T-helper 22 cell (primary cell): ENCODE results near the gene CTAGE8.
"Not testable (repeated sequence)": the region's sequence is repeated elsewhere in the genome, so short reads cannot be mapped to it uniquely, and the experiment has no call there.

Source experiments
- DNase-seq: peaks from one replicate; pipeline ENCODE4 v3.0.0-alpha.2; 2020; ENCODE audit warnings: low read depth

CTAGE8 gene, protein sequence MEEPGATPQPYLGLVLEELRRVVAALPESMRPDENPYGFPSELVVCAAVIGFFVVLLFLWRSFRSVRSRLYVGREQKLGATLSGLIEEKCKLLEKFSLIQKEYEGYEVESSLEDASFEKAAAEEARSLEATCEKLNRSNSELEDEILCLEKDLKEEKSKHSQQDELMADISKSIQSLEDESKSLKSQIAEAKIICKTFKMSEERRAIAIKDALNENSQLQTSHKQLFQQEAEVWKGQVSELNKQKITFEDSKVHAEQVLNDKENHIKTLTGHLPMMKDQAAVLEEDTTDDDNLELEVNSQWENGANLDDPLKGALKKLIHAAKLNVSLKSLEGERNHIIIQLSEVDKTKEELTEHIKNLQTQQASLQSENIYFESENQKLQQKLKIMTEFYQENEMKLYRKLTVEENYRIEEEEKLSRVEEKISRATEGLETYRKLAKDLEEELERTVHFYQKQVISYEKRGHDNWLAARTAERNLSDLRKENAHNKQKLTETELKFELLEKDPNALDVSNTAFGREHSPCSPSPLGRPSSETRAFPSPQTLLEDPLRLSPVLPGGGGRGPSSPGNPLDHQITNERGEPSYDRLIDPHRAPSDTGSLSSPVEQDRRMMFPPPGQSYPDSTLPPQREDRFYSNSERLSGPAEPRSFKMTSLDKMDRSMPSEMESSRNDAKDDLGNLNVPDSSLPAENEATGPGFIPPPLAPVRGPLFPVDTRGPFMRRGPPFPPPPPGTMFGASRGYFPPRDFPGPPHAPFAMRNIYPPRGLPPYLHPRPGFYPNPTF

DNA sequence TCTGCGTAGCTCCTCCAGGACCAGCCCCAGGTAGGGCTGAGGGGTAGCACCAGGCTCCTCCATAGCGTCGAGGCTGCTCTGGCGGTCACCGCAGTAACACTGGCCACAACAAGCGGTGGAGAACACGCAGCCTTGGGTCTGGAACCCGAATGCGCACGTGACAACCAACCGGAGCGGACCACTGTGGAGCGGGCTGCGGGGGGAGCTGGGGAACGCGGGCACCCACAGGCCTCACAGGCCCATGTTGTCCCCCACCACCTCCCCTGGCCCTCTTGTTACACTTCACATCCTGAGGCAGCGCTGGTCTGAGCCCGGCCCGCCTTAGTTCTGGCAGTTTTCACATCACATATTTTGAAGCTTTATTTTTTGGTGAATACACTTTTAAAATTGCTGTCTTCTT lies at the start of gene CTAGE8:
Gene CTAGE8 (minus strand): TSS at position 101 of the 400 bp plus-strand sequence. CDS start 38 bp downstream, at position 63.
- DNase-seq: not testable (repeated sequence)

DNA sequence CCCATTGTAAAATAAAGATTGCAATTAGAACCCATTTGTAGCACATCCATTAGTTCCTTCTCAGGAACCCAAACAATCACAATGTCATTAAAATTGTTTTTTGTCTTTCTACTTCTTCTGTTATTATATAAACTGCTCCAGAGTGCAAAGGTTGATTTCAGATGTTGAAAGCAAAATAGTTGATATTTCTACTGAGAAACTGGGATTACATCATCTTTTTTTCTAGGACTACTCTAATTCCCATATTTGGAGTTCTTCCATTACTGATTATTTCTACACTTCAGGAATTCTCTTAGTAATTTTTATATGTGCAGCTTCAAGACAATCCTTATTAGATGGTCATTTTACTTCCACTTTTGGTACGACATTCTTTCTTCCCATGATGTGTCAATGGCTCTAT lies 48.4 kb upstream of the CTAGE8 start:
- DNase-seq: not testable (repeated sequence)

DNA sequence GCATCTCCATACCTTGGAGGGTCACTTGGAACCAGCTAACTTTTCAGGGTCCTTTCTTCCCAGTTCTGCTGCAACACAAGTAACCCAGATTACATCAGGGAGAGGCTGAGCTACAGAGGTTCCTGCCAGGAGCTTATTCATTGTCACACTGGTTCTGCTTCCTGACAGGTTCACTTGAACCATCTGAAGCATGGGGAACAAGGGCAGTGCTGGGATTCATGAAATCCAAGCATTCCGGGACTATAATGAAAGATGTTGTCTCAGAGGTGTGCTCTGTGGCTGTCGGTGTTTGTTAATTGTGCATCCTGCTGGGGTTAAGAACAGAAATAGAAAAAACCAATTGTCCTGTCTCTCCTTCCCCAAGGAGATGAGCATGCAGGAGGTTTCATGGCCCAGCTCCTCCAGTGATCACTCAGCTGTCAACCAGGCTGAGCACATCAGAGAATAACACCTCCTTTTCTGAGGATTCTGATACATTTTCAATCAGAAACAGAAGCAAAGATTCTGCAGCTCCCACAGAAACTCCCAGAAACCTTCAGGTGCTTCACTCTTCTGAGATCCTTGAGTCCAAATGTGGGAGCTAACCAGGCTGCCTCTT lies 42.9 kb upstream of the CTAGE8 start, which contains the start of gene OR2A1:
Gene OR2A1 (plus strand): TSS at position 548 of the 598 bp plus-strand sequence. CDS start 5,706 bp downstream, outside the sequence.
- not testable (repeated sequence) for DNase-seq

DNA sequence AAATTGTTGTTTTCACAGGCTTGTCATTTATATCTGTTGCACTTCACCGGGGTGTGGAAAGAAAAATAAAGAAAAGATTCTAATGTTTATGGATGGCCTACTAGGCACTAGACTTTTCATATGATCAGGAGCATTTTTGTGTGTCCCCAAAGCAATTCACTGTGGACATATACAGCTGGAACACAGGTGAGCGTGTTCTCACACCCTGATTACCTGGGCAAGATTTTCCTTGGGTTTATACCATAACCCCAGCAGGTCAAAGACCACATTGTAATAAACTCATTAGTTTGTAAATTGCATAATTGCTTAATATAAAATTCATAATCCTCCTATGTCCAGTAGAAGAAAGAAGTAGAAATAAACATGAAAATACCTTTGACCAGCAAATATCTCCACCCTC lies 42.1 kb upstream of the CTAGE8 start:
- not testable (repeated sequence) for DNase-seq

DNA sequence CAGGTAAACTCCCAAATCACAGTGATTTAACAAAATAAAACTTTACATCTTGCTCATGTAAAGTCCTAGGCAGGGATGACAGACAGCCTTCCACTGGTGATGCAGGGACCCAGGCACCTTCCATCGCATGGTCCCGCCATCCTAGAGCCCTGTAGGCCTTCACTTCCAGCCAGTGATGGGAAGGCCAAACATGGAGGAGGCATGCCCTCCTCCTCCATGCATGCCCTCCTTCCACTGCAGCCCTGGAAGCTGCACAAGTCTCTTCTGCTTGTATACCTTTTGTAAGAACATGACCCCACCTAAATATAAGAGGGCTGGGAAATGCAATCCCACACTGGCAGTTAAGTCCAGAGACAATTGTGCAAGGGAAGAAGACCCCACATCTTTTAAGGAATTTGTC lies 40.6 kb upstream of the CTAGE8 start:
- DNase-seq: not testable (repeated sequence)

DNA sequence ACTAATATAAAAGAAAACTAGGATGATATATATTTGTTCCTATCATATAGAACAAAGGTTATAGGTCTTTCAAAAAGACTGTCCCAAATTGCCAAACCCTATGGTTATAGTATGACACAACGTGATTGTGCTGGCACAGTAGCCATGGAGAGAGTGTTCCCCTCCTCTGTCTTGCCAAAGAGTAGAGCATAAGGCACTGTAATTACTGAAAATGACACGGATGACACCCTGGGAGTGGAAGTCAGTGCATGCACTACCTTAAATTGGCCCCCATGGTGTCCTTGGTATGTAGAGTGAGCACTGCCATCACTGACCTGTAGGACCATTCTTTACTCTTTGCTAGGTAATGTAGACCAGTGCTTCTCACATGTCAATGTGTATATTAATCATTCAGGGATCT lies 36.1 kb upstream of the CTAGE8 start:
- not testable (repeated sequence) for DNase-seq

DNA sequence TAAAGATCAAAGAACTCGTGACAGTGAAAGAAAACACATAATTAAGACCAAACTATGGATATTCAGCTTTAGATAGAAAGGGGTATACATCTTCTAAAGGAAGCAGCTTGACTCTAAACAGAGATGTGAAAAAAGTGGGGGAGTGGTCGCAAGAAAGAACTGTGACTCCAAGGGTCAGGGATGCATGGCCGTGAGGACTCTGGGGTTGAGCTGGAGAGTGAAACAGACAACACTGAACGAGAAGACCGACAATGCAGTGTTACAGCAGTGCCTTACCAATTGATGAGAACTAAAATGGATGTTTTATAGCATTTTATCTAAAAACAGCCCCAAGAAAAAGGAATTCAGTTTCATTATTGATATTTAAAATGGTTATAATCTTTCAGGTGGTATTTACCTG lies 34.5 kb upstream of the CTAGE8 start:
- not testable (repeated sequence) for DNase-seq

DNA sequence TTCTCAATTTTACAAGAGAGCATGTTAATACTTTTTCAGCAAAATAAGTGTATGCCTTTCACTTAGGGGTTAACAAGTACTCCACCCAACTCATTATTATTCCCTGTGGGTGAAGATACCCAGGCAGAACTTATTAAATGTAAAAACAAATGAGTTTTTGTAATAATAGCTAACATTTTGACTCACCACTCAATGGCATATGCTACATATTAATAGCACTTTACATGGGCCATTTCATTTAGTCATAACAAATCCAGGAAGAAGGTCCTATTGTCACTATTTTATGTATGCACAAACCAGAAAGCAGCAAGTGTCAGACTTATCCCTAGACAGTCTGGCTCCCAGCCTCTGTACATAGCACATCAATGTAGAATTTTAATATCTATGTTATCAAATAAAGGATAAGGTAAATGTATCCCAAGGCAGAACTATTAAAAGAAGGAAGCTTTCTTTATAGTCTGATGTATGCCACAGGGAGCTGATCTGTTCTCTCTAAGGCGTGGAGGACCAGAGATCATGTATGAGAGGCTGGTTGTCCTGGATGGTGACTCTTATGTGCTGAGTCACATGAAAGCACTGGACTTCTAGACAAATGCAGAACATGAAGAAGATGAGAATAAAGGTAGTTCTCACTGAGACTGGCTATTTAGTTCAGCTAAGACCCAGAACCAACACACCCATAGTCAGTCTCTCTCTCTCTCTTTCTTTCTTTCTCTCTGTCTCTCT lies 33.7 kb upstream of the CTAGE8 start:
- DNase-seq: not testable (repeated sequence)

DNA sequence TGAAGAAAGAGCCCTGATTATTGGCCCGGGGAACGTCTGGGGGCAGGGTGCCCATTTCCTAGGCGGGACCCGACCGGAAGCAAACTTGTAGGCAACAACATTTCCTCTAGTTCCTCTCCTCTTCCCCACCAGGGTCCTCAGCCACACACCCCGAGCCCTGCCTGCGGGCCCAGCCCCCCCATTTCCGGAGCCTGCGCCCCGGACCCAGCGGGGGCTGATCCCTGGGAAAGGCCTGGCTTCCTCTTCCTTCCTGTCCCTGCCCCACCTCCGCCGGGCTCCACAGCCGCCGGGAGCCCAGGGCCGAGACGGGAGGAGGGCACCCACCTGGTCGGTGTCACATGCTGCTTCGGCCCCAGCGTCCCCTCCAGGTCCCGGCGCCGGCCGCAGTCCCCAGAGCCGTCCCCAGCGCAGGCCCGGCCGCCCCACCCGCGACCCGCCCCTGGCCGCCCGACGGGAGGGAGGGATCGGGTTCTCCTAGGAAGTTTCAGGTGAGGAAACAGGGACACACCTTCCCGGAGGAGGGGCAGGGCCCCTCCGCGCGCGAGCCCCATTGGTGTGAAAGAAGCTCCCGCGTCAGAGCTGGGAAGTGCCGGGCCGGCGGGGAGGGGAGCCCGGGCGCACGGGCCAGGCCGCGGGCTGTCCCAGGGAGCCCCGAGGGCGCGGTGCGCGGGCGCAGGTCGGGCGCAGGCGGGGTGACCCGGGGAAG lies 24.9 kb upstream of the CTAGE8 start:
- DNase-seq: not testable (repeated sequence)

DNA sequence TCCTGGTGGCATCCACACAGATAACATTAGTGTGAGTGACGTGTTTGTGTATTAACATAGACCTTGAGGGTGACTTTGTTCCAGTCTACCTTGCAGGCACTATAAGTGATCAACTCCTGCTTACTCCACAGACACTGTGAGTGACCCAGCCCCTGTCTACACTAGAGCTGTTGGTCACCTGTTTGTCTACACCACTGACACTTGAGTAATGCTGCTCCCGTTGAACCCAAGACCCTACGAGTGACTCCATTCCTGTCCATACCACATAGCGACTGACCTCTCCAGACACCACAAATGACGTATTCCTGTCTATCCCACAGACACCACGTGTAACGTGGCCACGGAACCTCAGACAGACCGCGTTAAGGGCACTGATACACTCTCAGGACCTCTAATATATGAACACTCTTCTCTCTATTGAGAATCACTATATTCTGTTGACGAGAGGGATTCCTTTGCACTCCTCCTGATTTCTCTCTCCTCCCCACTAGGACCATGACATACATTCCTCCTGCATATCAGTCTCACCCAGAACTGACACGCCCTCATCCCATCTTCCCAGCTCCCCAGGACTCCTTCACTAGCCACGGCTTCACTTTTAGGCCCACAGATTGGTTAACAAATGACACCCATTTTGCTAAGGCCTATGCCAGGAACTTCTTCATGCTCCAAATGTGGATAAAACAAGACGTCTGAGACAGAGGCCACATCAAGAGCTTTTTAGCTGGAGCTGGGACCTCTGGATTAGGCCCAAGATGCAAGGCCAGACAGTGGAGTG lies 23.5 kb upstream of the CTAGE8 start:
- DNase-seq: not testable (repeated sequence)

DNA sequence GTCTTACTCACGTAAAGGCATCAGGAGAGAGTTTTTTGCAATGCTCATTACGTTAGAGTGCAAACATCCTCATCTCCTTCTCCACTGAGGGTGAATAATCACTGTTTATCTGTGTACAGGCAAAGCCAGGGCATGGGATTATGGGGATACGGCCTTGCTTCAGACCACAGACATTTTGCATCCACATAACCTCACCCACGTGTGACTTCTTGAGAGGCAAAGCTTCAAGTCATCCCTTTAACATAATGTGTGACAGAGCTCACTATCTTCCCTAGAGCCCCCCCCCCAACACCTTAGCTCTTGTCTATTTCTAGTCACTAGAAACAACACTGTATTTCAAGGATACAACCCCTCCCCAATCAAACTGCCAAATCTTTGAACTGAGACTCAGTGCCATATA lies 22.5 kb upstream of the CTAGE8 start:
- DNase-seq: not testable (repeated sequence)

DNA sequence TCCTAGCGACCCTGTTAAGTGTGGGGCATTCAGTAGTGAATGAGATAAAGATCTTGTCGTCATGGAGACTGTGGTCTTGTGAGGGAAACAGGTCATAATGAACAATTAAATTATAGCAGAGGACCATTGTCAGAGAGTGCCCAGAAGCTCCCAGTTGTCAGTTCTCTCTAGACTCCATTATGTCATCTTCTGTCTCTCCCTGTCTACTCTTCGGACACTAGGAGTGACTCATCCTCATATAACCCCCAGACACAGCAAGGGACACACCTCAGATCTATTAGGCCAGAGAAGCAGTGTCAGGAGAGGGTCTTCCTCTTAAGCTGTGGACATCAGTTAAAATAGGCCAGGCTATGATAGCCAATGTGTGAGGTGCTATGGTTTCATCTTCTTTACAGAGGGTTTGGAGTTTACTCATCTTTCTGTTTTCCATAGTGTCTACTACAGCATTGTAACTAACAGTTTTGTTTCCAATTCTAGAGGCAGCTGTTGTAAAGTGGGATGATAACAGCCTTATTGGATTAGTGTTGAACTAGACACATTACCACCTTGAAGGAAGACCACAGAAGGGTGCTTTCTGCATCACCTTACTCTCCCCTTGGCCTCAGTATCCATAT lies 18.2 kb upstream of the CTAGE8 start:
- DNase-seq: not testable (repeated sequence)

DNA sequence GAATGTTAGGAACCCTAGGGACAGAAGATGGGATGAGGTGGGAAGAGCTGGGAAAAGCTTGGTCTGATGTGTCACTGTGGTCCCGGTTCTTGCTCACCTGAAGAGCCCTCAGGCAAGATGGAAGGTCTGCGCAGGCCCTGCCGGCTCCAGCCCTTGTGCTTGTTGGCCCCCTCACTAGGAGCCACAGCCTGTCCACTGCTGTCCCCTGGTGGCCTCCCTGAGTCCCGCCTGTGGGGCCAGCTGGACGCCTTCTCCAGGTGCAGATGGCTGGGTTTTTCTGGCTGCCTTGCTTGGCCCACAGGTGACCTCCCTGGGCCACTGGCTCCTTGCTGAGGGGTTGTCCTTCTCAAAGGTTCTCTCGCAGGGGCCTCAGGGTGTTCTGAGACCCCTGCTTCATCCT lies 14.6 kb upstream of the CTAGE8 start:
- DNase-seq: not testable (repeated sequence)

DNA sequence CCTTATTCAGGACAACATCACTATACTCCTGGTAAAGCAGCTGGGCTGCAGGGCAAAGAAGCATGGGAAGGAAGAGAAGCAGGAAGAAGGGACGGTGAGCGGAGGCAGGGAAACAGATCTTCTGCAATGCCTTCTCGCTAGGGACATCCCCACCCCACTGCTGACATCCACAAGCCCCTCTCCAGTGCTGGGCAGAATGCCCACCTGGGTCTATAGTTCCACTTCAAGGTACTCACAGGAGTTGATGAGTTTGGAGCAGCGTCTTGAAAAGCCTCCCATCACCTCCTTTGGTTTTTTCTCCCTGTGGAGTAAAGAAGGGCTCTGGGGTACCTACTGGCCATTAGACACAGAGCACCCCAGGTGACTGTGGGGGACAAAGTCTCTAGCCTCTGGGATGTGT lies 13.4 kb upstream of the CTAGE8 start:
- DNase-seq: not testable (repeated sequence)

DNA sequence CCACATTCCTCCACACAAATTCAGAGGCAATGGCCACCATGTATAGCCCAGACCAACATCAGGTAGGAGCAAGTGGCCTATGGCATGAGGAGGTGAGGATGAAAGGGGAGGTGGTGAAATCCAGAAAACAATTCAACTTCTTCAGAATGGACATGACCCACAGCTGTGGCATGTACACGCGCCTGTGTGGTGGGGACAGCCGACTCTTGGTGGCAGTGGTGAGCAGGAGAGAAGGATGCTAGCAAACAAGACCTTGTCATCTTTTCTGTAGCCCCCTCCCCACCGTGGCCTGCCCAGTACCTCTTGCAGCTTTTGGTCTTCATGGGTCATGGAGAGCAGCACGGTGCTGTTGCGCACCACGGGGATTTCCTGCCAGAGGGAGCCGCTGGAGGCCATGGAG lies 12.9 kb upstream of the CTAGE8 start:
- DNase-seq: not testable (repeated sequence)

DNA sequence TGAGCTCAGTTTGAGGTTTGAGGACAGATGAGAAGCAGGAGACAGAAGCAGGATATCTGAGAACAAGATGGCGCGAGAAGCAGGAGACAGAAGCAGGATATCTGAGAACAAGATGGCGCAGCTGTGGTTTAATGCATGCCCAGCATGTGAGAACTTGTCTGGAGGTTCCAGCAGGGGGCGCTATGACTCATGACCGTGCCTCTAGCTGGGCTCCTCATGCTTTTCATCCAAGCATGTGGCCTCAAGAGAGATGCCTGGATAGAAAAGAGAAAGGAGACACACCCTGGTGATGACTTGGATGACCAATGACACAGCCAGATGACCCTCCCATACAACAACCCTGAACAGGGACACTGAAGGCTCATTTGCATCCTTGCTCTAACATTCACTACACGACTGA lies 10.9 kb upstream of the CTAGE8 start:
- not testable (repeated sequence) for DNase-seq

DNA sequence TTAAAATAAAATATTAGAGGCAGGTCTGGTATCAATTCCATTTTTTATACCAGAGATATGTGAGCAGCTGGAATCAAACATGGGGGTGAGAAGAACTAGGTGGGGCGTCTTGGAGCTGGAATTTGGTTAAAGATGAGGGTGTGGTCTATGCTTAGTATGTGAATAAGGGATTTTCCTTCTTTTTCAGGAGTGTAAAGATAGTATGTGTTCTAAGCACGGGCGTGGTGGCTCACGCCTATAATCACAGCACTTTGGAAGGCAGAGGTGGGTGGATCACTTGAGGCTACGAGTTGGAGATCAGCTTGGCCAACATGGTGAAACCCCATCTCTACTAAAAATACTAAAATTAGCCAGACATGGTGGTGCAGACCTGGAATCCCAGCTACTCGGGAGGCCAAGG lies 6.2 kb upstream of the CTAGE8 start:
- DNase-seq: not testable (repeated sequence)

DNA sequence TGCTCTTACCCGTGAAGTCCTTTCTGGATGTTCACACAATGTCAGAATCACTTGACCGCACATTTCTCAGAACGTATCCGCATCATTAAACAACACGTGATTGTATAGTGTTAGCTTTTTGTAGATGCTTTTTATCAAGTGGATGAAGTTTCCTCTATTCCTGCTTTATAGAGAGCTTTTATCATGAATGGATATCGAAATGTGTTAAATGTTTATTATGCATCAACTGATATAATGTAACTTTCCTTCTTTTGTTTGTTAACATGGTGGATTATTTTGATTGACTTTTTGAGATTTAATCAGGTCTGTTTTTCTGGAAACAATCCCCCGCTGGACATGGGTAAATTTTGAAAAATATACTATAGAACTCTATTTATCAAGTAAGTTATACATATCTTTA lies 4.4 kb downstream of the CTAGE8 start, which contains the start of gene OR2A7:
Gene OR2A7 (minus strand): TSS at position 101 of the 400 bp plus-strand sequence. CDS start 5,164 bp downstream, outside the sequence.
- not testable (repeated sequence) for DNase-seq

DNA sequence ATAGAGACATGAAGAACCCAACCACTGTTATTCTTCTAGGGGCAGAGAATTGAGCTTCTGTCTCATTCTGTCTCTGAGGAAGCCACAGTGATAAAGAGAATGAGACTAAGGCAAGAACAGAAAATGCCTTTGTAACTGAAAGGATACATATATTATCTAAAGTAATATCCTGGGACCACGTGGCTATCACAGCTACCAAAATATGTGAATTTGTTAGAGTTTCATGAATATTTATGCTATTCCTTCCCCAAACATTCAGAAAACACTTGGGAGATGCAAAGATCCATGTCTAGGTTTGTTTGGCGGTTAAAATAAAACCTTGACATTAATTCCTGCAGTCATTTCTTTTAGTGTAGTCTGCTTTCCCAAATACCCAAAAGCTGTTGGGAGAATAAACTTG lies 7.0 kb downstream of the CTAGE8 start:
- not testable (repeated sequence) for DNase-seq

DNA sequence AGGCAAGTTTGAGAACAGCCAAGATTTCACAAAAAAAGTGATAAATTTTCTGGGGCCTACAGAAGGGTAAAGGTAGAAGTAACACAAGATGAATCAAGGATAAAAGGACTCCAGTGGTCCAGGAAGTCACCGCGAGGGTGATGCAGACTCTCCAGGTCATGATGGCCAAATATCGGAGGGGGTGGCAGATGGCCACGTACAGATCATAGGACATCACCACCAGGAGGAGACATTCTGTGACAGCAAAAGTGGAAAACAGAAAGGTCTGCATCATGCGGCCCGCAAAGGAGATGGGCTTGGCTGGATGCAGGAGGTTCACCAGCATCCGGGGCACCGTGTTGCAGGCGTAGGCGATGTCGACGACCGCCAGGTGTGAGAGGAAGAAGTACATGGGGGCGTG lies 10.0 kb downstream of the CTAGE8 start:
- not testable (repeated sequence) for DNase-seq
